HL-60 (cell line): ENCODE data around the gene CD93.

ENCODE experiments used
- DNase-seq, 2 experiments: peaks; one replicate each; pipeline ENCODE4 v3.0.0-alpha.2; 2010 to 2020; ENCODE audit warnings: low read depth in 1 of 2, low spot score in 1 of 2
- H3K27ac ChIP-seq: fragments of 250-450 bp; sonication (Bioruptor Pico); replicated peaks from 2 replicates; pipeline ENCODE4 v1.5.1; 2020; ENCODE audit warnings: mild to moderate bottlenecking, moderate library complexity
- H3K27me3 ChIP-seq: fragments of 250-450 bp; sonication (Bioruptor Pico); 2 replicates; pipeline ENCODE4 v1.5.1; 2021; ENCODE audit warnings: mild to moderate bottlenecking, moderate library complexity; ENCODE audit not compliant: insufficient read depth, poor library complexity, severe bottlenecking
- H3K4me3 ChIP-seq: replicated peaks from 2 replicates; pipeline ENCODE4 v1.5.1; 2011; ENCODE audit warnings: mild to moderate bottlenecking, control low read depth, low read length; ENCODE audit not compliant: insufficient read depth
- CTCF ChIP-seq: IDR thresholded peaks from one replicate; pipeline ENCODE4 v1.5.1; 2011; ENCODE audit warnings: low read length, control low read depth, inconsistent platforms; ENCODE audit not compliant: insufficient read depth
- GABPA ChIP-seq: IDR thresholded peaks from 2 replicates; pipeline ENCODE4 v1.6.1; 2012; ENCODE audit warnings: low read depth
- POLR2AphosphoS5 ChIP-seq: IDR thresholded peaks from 2 replicates; pipeline ENCODE4 v1.6.1; 2012; ENCODE audit warnings: low read depth
- SPI1 ChIP-seq: IDR thresholded peaks from 2 replicates; pipeline ENCODE4 v1.6.1; 2012; ENCODE audit warnings: low read depth, mild to moderate bottlenecking, borderline replicate concordance
- TF ChIP-seq, protein P1 (sequence below): IDR thresholded peaks from 2 replicates; pipeline ENCODE4 v1.6.1; 2012; ENCODE audit warnings: low read depth; ENCODE audit not compliant: insufficient replicate concordance

The CD93 gene

DNA sequence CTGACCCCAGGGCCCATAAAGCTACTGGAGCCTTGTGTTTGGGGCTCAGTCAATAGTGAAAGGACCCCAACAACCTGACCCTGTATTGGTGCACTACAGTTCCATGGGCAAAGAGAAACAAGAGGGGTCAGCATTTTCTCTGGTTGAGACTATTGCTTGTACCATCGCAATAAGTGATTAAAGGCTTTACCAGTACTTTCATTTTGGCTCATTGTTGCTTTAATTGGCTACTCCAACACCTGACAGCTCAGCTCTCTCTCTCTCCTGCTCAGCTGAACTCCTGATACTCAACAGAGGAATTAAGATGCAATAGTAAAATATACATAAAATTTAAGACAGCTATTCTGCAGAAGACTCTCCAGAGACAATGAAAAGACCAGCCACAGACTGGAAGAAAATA, 17.8 kb downstream of the CD93 start:
- TF ChIP-seq GABPA, result no peak
- no peak for TF ChIP-seq SPI1
- TF ChIP-seq POLR2AphosphoS5, result no peak
- no peak for TF ChIP-seq CTCF
- TF ChIP-seq, protein P1, sequence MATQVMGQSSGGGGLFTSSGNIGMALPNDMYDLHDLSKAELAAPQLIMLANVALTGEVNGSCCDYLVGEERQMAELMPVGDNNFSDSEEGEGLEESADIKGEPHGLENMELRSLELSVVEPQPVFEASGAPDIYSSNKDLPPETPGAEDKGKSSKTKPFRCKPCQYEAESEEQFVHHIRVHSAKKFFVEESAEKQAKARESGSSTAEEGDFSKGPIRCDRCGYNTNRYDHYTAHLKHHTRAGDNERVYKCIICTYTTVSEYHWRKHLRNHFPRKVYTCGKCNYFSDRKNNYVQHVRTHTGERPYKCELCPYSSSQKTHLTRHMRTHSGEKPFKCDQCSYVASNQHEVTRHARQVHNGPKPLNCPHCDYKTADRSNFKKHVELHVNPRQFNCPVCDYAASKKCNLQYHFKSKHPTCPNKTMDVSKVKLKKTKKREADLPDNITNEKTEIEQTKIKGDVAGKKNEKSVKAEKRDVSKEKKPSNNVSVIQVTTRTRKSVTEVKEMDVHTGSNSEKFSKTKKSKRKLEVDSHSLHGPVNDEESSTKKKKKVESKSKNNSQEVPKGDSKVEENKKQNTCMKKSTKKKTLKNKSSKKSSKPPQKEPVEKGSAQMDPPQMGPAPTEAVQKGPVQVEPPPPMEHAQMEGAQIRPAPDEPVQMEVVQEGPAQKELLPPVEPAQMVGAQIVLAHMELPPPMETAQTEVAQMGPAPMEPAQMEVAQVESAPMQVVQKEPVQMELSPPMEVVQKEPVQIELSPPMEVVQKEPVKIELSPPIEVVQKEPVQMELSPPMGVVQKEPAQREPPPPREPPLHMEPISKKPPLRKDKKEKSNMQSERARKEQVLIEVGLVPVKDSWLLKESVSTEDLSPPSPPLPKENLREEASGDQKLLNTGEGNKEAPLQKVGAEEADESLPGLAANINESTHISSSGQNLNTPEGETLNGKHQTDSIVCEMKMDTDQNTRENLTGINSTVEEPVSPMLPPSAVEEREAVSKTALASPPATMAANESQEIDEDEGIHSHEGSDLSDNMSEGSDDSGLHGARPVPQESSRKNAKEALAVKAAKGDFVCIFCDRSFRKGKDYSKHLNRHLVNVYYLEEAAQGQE, result no peak
- Histone ChIP-seq H3K4me3 (no peak overlapping the region), H3K27ac (no peak overlapping the region), H3K27me3 (no peaks in the 10 kb centered on the region)
- DNase-seq, result no peak

- Histone ChIP-seq H3K27me3 (no peaks in the 10 kb centered on the region), H3K4me3 (no peak overlapping the region), H3K27ac (no peak overlapping the region)
- no peak for DNase-seq
- TF ChIP-seq GABPA (no peak), SPI1 (no peak), CTCF (no peak)
- TF ChIP-seq, protein P1, result no peak
Observed at GRCh38 chr20:23066772-23067171, 19.4 kb downstream of the CD93 start.

GRCh38 chr20:23065266-23066201, 20.6 kb downstream of the CD93 start:
- Histone ChIP-seq H3K27me3 (no peaks in the 10 kb centered on the region), H3K4me3 (no peak overlapping the region), H3K27ac (no peak overlapping the region)
- DNase-seq, result no peak
- TF ChIP-seq POLR2AphosphoS5, result no peak
- no peak for TF ChIP-seq GABPA
- TF ChIP-seq CTCF, result no peak
- no peak for TF ChIP-seq SPI1
- TF ChIP-seq, protein P1, result no peak
